Gastrocnemius medialis (tissue), 4 donors: ENCODE results near the gene MT1A.

Source experiments
- POLR2A ChIP-seq, 2 donors: fragments of 450-650 bp; IDR thresholded peaks; one replicate each; pipeline ENCODE4 v1.6.1; 2017; ENCODE audit warnings: antibody characterized with exemption in 2 of 2, mild to moderate bottlenecking in 2 of 2, moderate library complexity in 2 of 2
- TF ChIP-seq, protein P1 (sequence below), 5 experiments: fragments of 450-650 bp in 3 of 5; fragments of 200-600 bp in 2 of 5; sonication (generic) in 2 of 5; IDR thresholded peaks in 4 of 5; conservative IDR thresholded peaks in 1 of 5; 1 replicate in 4 of 5; 2 replicates in 1 of 5; pipeline ENCODE4 v1.5.1; 2016 to 2019; ENCODE audit warnings: antibody characterized with exemption in 5 of 5, mild to moderate bottlenecking in 3 of 5, moderate library complexity in 3 of 5

GRCh38 chr16:56649820-56650219 lies 11.4 kb downstream of the MT1A start:
- TF ChIP-seq POLR2A (IDR thresholded peaks at IDR 0.05), result no peak
- TF ChIP-seq, protein P1, sequence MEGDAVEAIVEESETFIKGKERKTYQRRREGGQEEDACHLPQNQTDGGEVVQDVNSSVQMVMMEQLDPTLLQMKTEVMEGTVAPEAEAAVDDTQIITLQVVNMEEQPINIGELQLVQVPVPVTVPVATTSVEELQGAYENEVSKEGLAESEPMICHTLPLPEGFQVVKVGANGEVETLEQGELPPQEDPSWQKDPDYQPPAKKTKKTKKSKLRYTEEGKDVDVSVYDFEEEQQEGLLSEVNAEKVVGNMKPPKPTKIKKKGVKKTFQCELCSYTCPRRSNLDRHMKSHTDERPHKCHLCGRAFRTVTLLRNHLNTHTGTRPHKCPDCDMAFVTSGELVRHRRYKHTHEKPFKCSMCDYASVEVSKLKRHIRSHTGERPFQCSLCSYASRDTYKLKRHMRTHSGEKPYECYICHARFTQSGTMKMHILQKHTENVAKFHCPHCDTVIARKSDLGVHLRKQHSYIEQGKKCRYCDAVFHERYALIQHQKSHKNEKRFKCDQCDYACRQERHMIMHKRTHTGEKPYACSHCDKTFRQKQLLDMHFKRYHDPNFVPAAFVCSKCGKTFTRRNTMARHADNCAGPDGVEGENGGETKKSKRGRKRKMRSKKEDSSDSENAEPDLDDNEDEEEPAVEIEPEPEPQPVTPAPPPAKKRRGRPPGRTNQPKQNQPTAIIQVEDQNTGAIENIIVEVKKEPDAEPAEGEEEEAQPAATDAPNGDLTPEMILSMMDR (IDR thresholded peaks at IDR 0.05 in 4 of 5, conservative IDR thresholded peaks at IDR 0.05 in 1 of 5), result no peak
